ENCODE results near the gene TROAP.

Gene TROAP

DNA sequence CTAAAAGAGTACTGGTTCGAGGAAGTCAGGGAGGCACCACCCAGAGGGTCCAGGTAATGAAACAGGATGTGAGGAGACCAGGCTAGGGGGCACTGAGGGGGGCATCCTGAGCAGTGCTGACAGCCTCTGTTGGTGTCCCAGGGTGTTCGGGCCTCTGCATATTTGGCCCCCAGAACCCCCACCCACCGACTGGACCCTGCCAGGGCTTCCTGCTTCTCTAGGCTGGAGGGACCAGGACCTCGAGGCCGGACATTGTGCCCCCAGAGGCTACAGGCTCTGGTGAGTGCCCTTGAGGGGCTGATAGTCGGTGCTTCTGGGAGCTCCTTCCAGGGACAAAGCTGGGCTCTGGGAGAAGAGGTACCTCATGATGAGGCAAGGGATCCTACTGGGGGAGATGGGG, 2.6 kb downstream of the TROAP start:
- peaks cover 11% of the 10 kb centered on the region for H3K79me1 ChIP-seq (ENCODE audit: low read depth, low read length)
- H2AFZ ChIP-seq (ENCODE audit: low read length): no peak overlapping the region
- H2BK12ac ChIP-seq (ENCODE audit: low read length): no peak overlapping the region
- H2BK5ac ChIP-seq (ENCODE audit: low read length): no peak overlapping the region
- no peak overlapping the region for H3K23ac ChIP-seq (ENCODE audit: low read depth, low read length, poor library complexity)
- no peak overlapping the region for H3K4me2 ChIP-seq (ENCODE audit: insufficient read depth, low read length, poor library complexity, severe bottlenecking)
- no peak overlapping the region for H2BK120ac ChIP-seq (ENCODE audit: low read depth, low read length)
- no peak overlapping the region for H3K14ac ChIP-seq (ENCODE audit: low read length)
- peaks cover 33 to 62% of the 10 kb centered on the region in 2 donors for H3K36me3 ChIP-seq (replicated peaks in 1 of 2; ENCODE audit: control insufficient read depth in 2 of 2, insufficient read depth in 2 of 2, low read length in 2 of 2)
- no peak overlapping the region for H2AK5ac ChIP-seq (ENCODE audit: low read depth, low read length)
- no CpG with 5 or more reads among the region's 6 CpGs for WGBS, 2 donors (ENCODE audit: extremely low coverage in 2 of 2, insufficient read length in 2 of 2, insufficient replicate concordance in 1 of 2)
- H3K27ac ChIP-seq (replicated peaks; ENCODE audit: low read length): no peak overlapping the region
- no peak overlapping the region for H3K9ac ChIP-seq (ENCODE audit: low read depth, low read length, poor library complexity)
- H2BK15ac ChIP-seq (ENCODE audit: low read length): no peak overlapping the region
- H3K4me1 ChIP-seq (ENCODE audit: control insufficient read depth in 2 of 2, insufficient read depth in 1 of 2, low read depth in 1 of 2, low read length in 2 of 2): peaks cover 9% of the 10 kb centered on the region in 2 donors
- DNase-seq (ENCODE audit: low spot score): no peak
- H4K8ac ChIP-seq (ENCODE audit: low read depth, low read length): no peak overlapping the region
- H3K27me3 ChIP-seq (ENCODE audit: control insufficient read depth in 3 of 3, insufficient read depth in 3 of 3, low read depth in 1 of 3, low read length in 3 of 3): no peaks in the 10 kb centered on the region
- H3K4ac ChIP-seq (ENCODE audit: low read length): no peak overlapping the region
- H3K18ac ChIP-seq (ENCODE audit: low read length): no peak overlapping the region
- H3K9me3 ChIP-seq (replicated peaks in 1 of 2; ENCODE audit: control insufficient read depth in 2 of 2, insufficient read depth in 1 of 2, low read depth in 1 of 2, low read length in 2 of 2): no peaks in the 10 kb centered on the region
- no peak overlapping the region for H3K4me3 ChIP-seq (ENCODE audit: low read length in 2 of 2)
- no peak overlapping the region for H4K91ac ChIP-seq (ENCODE audit: low read depth, low read length, poor library complexity)

DNA sequence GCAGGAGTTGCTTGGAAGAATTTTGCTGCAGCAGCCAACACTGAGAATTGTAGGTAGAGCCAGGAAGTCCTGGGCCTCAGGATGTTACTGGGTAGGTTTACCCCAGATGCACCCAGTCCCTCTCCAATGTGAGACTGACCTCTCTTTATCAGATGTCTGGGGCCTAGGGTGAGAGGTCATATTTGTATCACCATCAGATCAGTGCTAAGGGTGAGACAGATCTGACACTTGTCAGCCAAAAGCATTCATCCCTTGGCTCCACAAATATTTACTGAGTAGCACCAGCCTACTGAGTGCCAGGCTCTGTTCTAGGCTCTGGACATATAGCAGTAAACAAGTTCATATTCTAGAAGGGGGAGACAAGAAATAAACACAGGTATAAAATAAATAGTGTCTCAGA, 4.3 kb downstream of the TROAP start:
- Histone ChIP-seq H4K8ac (ENCODE audit: low read depth, low read length) (no peak overlapping the region), H2AFZ (ENCODE audit: low read length) (no peak overlapping the region), H3K18ac (ENCODE audit: low read length) (no peak overlapping the region), H2BK5ac (ENCODE audit: low read length) (no peak overlapping the region), H2BK15ac (ENCODE audit: low read length) (no peak overlapping the region), H3K4me2 (ENCODE audit: insufficient read depth, low read length, poor library complexity, severe bottlenecking) (no peak overlapping the region), H2BK120ac (ENCODE audit: low read depth, low read length) (no peak overlapping the region), H3K27ac (replicated peaks; ENCODE audit: low read length) (no peak overlapping the region), H3K14ac (ENCODE audit: low read length) (no peak overlapping the region), H2AK5ac (ENCODE audit: low read depth, low read length) (no peak overlapping the region), H2BK12ac (ENCODE audit: low read length) (no peak overlapping the region), H3K23ac (ENCODE audit: low read depth, low read length, poor library complexity) (no peak overlapping the region), H3K4ac (ENCODE audit: low read length) (no peak overlapping the region), H3K9me3 (replicated peaks in 1 of 2; ENCODE audit: control insufficient read depth in 2 of 2, insufficient read depth in 1 of 2, low read depth in 1 of 2, low read length in 2 of 2) (no peaks in the 10 kb centered on the region), H3K36me3 (replicated peaks in 1 of 2; ENCODE audit: control insufficient read depth in 2 of 2, insufficient read depth in 2 of 2, low read length in 2 of 2) (peaks cover 42 to 71% of the 10 kb centered on the region in 2 donors), H3K79me1 (ENCODE audit: low read depth, low read length) (peaks cover 11% of the 10 kb centered on the region), H3K4me3 (ENCODE audit: low read length in 2 of 2) (no peak overlapping the region), H3K27me3 (ENCODE audit: control insufficient read depth in 3 of 3, insufficient read depth in 3 of 3, low read depth in 1 of 3, low read length in 3 of 3) (peaks cover 0 to 1% (median 0%) of the 10 kb centered on the region in 3 experiments), H4K91ac (ENCODE audit: low read depth, low read length, poor library complexity) (no peak overlapping the region), H3K9ac (ENCODE audit: low read depth, low read length, poor library complexity) (no peak overlapping the region), H3K4me1 (ENCODE audit: control insufficient read depth in 2 of 2, insufficient read depth in 1 of 2, low read depth in 1 of 2, low read length in 2 of 2) (peaks cover 6% of the 10 kb centered on the region in 2 donors)
- DNase-seq (ENCODE audit: low spot score): no peak

DNA sequence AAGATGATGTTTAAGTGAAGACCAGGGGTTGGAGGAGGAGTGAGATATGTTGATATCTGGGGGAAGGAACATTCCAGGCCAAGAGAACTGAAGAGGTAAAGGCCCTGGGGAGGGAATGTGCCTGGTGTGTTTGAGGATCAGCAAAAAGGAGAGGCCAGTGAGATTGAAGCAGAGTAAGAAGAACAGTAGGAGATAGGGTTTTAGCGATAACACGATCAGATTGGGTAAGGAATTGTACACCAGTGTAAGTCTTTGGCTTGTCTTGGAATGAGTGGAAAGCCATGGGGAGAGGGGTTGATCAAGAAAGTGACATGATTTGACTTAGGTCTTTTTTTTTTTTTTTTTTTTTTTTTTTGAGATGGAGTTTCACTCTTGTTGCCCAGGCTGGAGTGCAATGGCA, 4.8 kb downstream of the TROAP start:
- WGBS, 2 donors (ENCODE audit: extremely low coverage in 2 of 2, insufficient read length in 2 of 2, insufficient replicate concordance in 1 of 2): no CpG with 5 or more reads among the region's 2 CpGs
- H4K8ac ChIP-seq (ENCODE audit: low read depth, low read length): no peak overlapping the region
- peaks cover 42 to 71% of the 10 kb centered on the region in 2 donors for H3K36me3 ChIP-seq (replicated peaks in 1 of 2; ENCODE audit: control insufficient read depth in 2 of 2, insufficient read depth in 2 of 2, low read length in 2 of 2)
- no peak overlapping the region for H3K27ac ChIP-seq (replicated peaks; ENCODE audit: low read length)
- H3K79me1 ChIP-seq (ENCODE audit: low read depth, low read length): peaks cover 11% of the 10 kb centered on the region
- no peak overlapping the region for H4K91ac ChIP-seq (ENCODE audit: low read depth, low read length, poor library complexity)
- H3K9me3 ChIP-seq (replicated peaks in 1 of 2; ENCODE audit: control insufficient read depth in 2 of 2, insufficient read depth in 1 of 2, low read depth in 1 of 2, low read length in 2 of 2): no peaks in the 10 kb centered on the region
- H2AK5ac ChIP-seq (ENCODE audit: low read depth, low read length): no peak overlapping the region
- no peak overlapping the region for H3K18ac ChIP-seq (ENCODE audit: low read length)
- no peak overlapping the region for H2AFZ ChIP-seq (ENCODE audit: low read length)
- no peak overlapping the region for H3K23ac ChIP-seq (ENCODE audit: low read depth, low read length, poor library complexity)
- H3K4ac ChIP-seq (ENCODE audit: low read length): no peak overlapping the region
- DNase-seq (ENCODE audit: low spot score): no peak
- no peak overlapping the region for H3K4me2 ChIP-seq (ENCODE audit: insufficient read depth, low read length, poor library complexity, severe bottlenecking)
- H2BK5ac ChIP-seq (ENCODE audit: low read length): no peak overlapping the region
- no peak overlapping the region for H2BK12ac ChIP-seq (ENCODE audit: low read length)
- H3K4me3 ChIP-seq (ENCODE audit: low read length in 2 of 2): no peak overlapping the region
- H3K9ac ChIP-seq (ENCODE audit: low read depth, low read length, poor library complexity): no peak overlapping the region
- no peak overlapping the region for H2BK120ac ChIP-seq (ENCODE audit: low read depth, low read length)
- H3K27me3 ChIP-seq (ENCODE audit: control insufficient read depth in 3 of 3, insufficient read depth in 3 of 3, low read depth in 1 of 3, low read length in 3 of 3): peaks cover 0 to 4% (median 0%) of the 10 kb centered on the region in 3 experiments
- H2BK15ac ChIP-seq (ENCODE audit: low read length): no peak overlapping the region
- no peak overlapping the region for H3K14ac ChIP-seq (ENCODE audit: low read length)
- peaks cover 6% of the 10 kb centered on the region in 2 donors for H3K4me1 ChIP-seq (ENCODE audit: control insufficient read depth in 2 of 2, insufficient read depth in 1 of 2, low read depth in 1 of 2, low read length in 2 of 2)

DNA sequence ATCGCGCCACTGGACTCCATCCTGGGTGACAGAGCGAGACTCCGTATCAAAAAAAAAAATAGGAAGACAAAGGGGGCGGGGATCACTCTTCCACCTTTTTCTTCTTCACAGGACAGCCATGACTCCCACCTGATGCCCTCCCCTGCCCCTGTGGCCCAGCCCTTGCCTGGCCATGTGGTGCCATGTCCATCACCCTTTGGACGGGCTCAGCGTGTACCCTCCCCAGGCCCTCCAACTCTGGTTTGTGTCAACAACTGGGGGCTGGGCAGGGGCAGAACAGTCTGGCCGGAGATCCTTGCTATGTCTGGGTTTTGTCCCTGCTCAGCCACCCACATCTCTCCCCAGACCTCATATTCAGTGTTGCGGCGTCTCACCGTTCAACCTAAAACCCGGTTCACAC, 5.8 kb downstream of the TROAP start:
- Histone ChIP-seq H3K27ac (replicated peaks; ENCODE audit: low read length) (no peak overlapping the region), H3K14ac (ENCODE audit: low read length) (no peak overlapping the region), H4K91ac (ENCODE audit: low read depth, low read length, poor library complexity) (no peak overlapping the region), H3K23ac (ENCODE audit: low read depth, low read length, poor library complexity) (no peak overlapping the region), H3K27me3 (ENCODE audit: control insufficient read depth in 3 of 3, insufficient read depth in 3 of 3, low read depth in 1 of 3, low read length in 3 of 3) (peaks cover 0 to 12% (median 0%) of the 10 kb centered on the region in 3 experiments), H3K4ac (ENCODE audit: low read length) (no peak overlapping the region), H3K9me3 (replicated peaks in 1 of 2; ENCODE audit: control insufficient read depth in 2 of 2, insufficient read depth in 1 of 2, low read depth in 1 of 2, low read length in 2 of 2) (no peaks in the 10 kb centered on the region), H2BK120ac (ENCODE audit: low read depth, low read length) (no peak overlapping the region), H3K18ac (ENCODE audit: low read length) (no peak overlapping the region), H3K9ac (ENCODE audit: low read depth, low read length, poor library complexity) (no peak overlapping the region), H2AK5ac (ENCODE audit: low read depth, low read length) (no peak overlapping the region), H3K4me1 (ENCODE audit: control insufficient read depth in 2 of 2, insufficient read depth in 1 of 2, low read depth in 1 of 2, low read length in 2 of 2) (peaks cover 2% of the 10 kb centered on the region in 2 donors), H3K4me2 (ENCODE audit: insufficient read depth, low read length, poor library complexity, severe bottlenecking) (no peak overlapping the region), H2AFZ (ENCODE audit: low read length) (no peak overlapping the region), H3K36me3 (replicated peaks in 1 of 2; ENCODE audit: control insufficient read depth in 2 of 2, insufficient read depth in 2 of 2, low read length in 2 of 2) (peaks cover 42 to 68% of the 10 kb centered on the region in 2 donors), H3K4me3 (ENCODE audit: low read length in 2 of 2) (no peak overlapping the region), H2BK5ac (ENCODE audit: low read length) (no peak overlapping the region), H3K79me1 (ENCODE audit: low read depth, low read length) (peaks cover 5% of the 10 kb centered on the region), H4K8ac (ENCODE audit: low read depth, low read length) (no peak overlapping the region), H2BK15ac (ENCODE audit: low read length) (no peak overlapping the region), H2BK12ac (ENCODE audit: low read length) (no peak overlapping the region)
- WGBS, 2 donors (ENCODE audit: extremely low coverage in 2 of 2, insufficient read length in 2 of 2, insufficient replicate concordance in 1 of 2): no CpG with 5 or more reads among the region's 12 CpGs
- no peak for DNase-seq (ENCODE audit: low spot score)

Data from neuronal stem cell (in vitro differentiated cells).